Spleen (tissue), 7 donors: ENCODE results near the gene CCDC157.

ENCODE experiments used
- POLR2A ChIP-seq, 3 donors: fragments of 450-650 bp; IDR thresholded peaks; one replicate each; pipeline ENCODE4 v1.5.1; 2017; ENCODE audit warnings: antibody characterized with exemption in 3 of 3, mild to moderate bottlenecking in 1 of 3
- TF ChIP-seq, protein P1 (sequence below), 11 experiments: fragments of 200-600 bp in 7 of 11; fragments of 450-650 bp in 4 of 11; sonication (generic) in 4 of 11; IDR thresholded peaks in 8 of 11; conservative IDR thresholded peaks in 3 of 11; 1 replicate in 7 of 11; 2 replicates in 4 of 11; pipeline versions ENCODE4 v1.4.0 to v1.8.0; 2016 to 2021; ENCODE audit warnings: antibody characterized with exemption in 11 of 11, inconsistent platforms in 4 of 11, mild to moderate bottlenecking in 1 of 11
- donor health status: DM: no; HTN: no; CAD: no; lungs with moderate emphysema.
- donor health status: DM: no; HTN: no; CAD: no.
- donor health status: DM: no; HTN: no; CAD: no.

DNA sequence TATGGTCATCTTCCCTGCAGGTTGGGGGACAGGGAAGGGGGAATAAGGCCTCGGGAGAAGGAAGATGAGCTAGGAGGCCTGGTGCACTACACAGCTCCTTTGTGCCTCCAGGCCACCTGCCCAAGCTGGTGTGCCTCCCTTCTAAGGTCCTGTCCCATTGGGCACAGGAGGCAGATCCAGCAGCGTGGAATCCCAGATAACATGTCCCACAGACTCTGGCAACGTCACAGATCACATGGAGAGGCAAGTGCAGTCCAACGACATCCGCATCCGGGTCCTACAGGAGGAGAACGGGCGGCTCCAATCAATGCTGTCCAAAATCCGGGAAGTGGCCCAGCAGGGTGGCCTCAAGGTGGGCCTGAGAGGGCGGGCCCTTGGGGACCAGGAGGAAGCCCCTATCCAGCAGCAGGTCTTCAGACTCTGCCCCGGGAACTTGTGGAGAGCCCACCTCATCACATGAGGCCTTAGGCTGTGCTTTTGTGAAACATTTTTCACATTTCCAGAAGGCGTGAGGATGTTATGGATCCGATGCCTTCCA is 18.6 kb downstream of the CCDC157 start:
- TF ChIP-seq, protein P1, sequence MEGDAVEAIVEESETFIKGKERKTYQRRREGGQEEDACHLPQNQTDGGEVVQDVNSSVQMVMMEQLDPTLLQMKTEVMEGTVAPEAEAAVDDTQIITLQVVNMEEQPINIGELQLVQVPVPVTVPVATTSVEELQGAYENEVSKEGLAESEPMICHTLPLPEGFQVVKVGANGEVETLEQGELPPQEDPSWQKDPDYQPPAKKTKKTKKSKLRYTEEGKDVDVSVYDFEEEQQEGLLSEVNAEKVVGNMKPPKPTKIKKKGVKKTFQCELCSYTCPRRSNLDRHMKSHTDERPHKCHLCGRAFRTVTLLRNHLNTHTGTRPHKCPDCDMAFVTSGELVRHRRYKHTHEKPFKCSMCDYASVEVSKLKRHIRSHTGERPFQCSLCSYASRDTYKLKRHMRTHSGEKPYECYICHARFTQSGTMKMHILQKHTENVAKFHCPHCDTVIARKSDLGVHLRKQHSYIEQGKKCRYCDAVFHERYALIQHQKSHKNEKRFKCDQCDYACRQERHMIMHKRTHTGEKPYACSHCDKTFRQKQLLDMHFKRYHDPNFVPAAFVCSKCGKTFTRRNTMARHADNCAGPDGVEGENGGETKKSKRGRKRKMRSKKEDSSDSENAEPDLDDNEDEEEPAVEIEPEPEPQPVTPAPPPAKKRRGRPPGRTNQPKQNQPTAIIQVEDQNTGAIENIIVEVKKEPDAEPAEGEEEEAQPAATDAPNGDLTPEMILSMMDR (IDR thresholded peaks at IDR 0.05 in 8 of 11, conservative IDR thresholded peaks at IDR 0.05 in 3 of 11), result no peak
- no peak for TF ChIP-seq POLR2A (IDR thresholded peaks at IDR 0.05)
